Measurements from ENCODE around the gene ZNF624.

ZNF624 gene

GRCh38 chr17:16584273-16584995, 69.2 kb downstream of the ZNF624 start:
- peak; percentile 32 for DNase-seq (ENCODE audit: low read depth)
- TF ChIP-seq, protein P1, sequence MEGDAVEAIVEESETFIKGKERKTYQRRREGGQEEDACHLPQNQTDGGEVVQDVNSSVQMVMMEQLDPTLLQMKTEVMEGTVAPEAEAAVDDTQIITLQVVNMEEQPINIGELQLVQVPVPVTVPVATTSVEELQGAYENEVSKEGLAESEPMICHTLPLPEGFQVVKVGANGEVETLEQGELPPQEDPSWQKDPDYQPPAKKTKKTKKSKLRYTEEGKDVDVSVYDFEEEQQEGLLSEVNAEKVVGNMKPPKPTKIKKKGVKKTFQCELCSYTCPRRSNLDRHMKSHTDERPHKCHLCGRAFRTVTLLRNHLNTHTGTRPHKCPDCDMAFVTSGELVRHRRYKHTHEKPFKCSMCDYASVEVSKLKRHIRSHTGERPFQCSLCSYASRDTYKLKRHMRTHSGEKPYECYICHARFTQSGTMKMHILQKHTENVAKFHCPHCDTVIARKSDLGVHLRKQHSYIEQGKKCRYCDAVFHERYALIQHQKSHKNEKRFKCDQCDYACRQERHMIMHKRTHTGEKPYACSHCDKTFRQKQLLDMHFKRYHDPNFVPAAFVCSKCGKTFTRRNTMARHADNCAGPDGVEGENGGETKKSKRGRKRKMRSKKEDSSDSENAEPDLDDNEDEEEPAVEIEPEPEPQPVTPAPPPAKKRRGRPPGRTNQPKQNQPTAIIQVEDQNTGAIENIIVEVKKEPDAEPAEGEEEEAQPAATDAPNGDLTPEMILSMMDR (conservative IDR thresholded peaks at IDR 0.05; ENCODE audit: low read depth, low read length) = peak; percentile 96
- peak overlapping the region; percentile 56 for H3K4me3 ChIP-seq (ENCODE audit: low read length)

GRCh38 chr17:16583781-16584180, 69.9 kb downstream of the ZNF624 start:
- TF ChIP-seq, protein P1 (conservative IDR thresholded peaks at IDR 0.05; ENCODE audit: low read depth, low read length) = no peak
- no peak overlapping the region for H3K4me3 ChIP-seq (ENCODE audit: low read length)
- no peak for DNase-seq (ENCODE audit: low read depth)

DNA sequence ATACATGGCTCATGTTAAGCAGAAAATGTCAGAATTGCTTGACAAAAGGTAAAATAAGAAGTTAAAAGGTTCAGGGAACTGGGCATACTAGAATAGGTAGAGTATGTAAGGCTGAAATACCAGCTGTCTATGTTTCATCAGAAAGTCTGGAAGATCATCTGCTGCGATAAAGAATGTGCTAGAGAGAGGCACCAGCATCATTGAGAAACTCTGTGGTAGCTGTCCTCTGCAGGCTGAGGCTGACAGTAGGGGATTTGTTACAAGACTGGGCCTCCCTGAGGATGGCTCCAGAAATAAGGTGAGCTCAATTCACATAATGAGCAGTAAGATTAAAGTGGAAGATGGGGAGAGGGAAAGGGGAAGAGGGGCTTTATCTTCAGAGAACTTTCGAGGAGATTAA, 80.2 kb downstream of the ZNF624 start:
- no peak for DNase-seq (ENCODE audit: low read depth)
- TF ChIP-seq, protein P1 (conservative IDR thresholded peaks at IDR 0.05; ENCODE audit: low read depth, low read length) = no peak
- H3K4me3 ChIP-seq (ENCODE audit: low read length) = no peak overlapping the region
